Suprapubic skin (tissue), 4 donors: ENCODE measurements around the gene VAV2.

Experiments
- CTCF ChIP-seq, 2 donors: fragments of 200-600 bp in 1 of 2; fragments of 450-650 bp in 1 of 2; sonication (generic) in 1 of 2; IDR thresholded peaks; one replicate each; pipeline ENCODE4 v1.5.1; 2016 to 2019; ENCODE audit warnings: antibody characterized with exemption in 2 of 2, mild to moderate bottlenecking in 1 of 2, moderate library complexity in 1 of 2
- EP300 ChIP-seq: sonication (generic); formaldehyde crosslinking; IDR thresholded peaks from one replicate; pipeline ENCODE4 v1.6.1; 2017; ENCODE audit warnings: antibody characterized with exemption
- POLR2A ChIP-seq, 2 donors: fragments of 450-650 bp; IDR thresholded peaks; one replicate each; pipeline ENCODE4 v1.6.1; 2017; ENCODE audit warnings: antibody characterized with exemption in 2 of 2, mild to moderate bottlenecking in 2 of 2, moderate library complexity in 2 of 2
- POLR2AphosphoS5 ChIP-seq, 3 donors: sonication (generic); formaldehyde crosslinking; IDR thresholded peaks; one replicate each; pipeline ENCODE4 v1.6.1; 2017; ENCODE audit warnings: antibody characterized with exemption in 3 of 3

- TF ChIP-seq POLR2AphosphoS5 (IDR thresholded peaks at IDR 0.05) (no peak), CTCF (IDR thresholded peaks at IDR 0.05) (no peak), POLR2A (IDR thresholded peaks at IDR 0.05) (no peak), EP300 (no peak)
Observed at GRCh38 chr9:133939845-133940244, 52.3 kb downstream of the VAV2 start.
